HG02588 (cell line): ENCODE measurements around the gene AMMECR1.
A peak's percentile ranks its signal among the peaks of the same experiment; 100 is the strongest.

Experiments used
- ATAC-seq: cut with Tn5 transposase; IDR thresholded peaks from one replicate; pipeline ENCODE4 v1.9.1; 2021; ENCODE audit warnings: mild to moderate bottlenecking, moderate library complexity; ENCODE audit not compliant: unreplicated experiment

Gene AMMECR1

GRCh38 chrX:110214684-110215083 lies 103.2 kb downstream of the AMMECR1 start:
- ATAC-seq, result no peak

GRCh38 chrX:110213183-110213582 lies 104.7 kb downstream of the AMMECR1 start:
- no peak for ATAC-seq

- no peak for ATAC-seq
Measured at GRCh38 chrX:110212299-110212698, 105.6 kb downstream of the AMMECR1 start.

- ATAC-seq, result no peak
Measured at GRCh38 chrX:110211340-110211739, 106.5 kb downstream of the AMMECR1 start.

- no peak for ATAC-seq
Measured at GRCh38 chrX:110210417-110211139, 107.3 kb downstream of the AMMECR1 start.

GRCh38 chrX:110208092-110208491 lies 109.8 kb downstream of the AMMECR1 start:
- no peak for ATAC-seq

- no peak for ATAC-seq
Measured at GRCh38 chrX:110204986-110205385, 112.9 kb downstream of the AMMECR1 start.

GRCh38 chrX:110201799-110202198 lies 116.1 kb downstream of the AMMECR1 start:
- no peak for ATAC-seq

- no peak for ATAC-seq
Measured at GRCh38 chrX:110194977-110195376, 122.9 kb downstream of the AMMECR1 start.

GRCh38 chrX:110192516-110192915 lies 125.4 kb downstream of the AMMECR1 start:
- ATAC-seq, result no peak

GRCh38 chrX:110188701-110189558 lies 129.0 kb downstream of the AMMECR1 start:
- no peak for ATAC-seq

GRCh38 chrX:110183314-110183713 lies 134.6 kb downstream of the AMMECR1 start:
- no peak for ATAC-seq

GRCh38 chrX:110182865-110183264 lies 135.0 kb downstream of the AMMECR1 start:
- ATAC-seq, result no peak

- no peak for ATAC-seq
Measured at GRCh38 chrX:110182362-110182761, 135.5 kb downstream of the AMMECR1 start.

- no peak for ATAC-seq
Measured at GRCh38 chrX:110181459-110182137, 136.3 kb downstream of the AMMECR1 start.

GRCh38 chrX:110180928-110181310 lies 137.0 kb downstream of the AMMECR1 start:
- ATAC-seq, result peak; percentile 79

- no peak for ATAC-seq
Measured at GRCh38 chrX:110180176-110180927, 137.5 kb downstream of the AMMECR1 start.

GRCh38 chrX:110178179-110178865 lies 139.6 kb downstream of the AMMECR1 start:
- no peak for ATAC-seq

- ATAC-seq, result no peak
Measured at GRCh38 chrX:110175696-110176095, 142.2 kb downstream of the AMMECR1 start.

- no peak for ATAC-seq
Measured at GRCh38 chrX:110175146-110175545, 142.7 kb downstream of the AMMECR1 start.
